Neural cell (in vitro differentiated cells): ENCODE measurements around the gene KDM3B. TPM values are rescaled to one million over a fixed set of nuclear protein-coding genes. Genes with fewer than 3 reads are reported as not detected.

Experiments
- H2AFZ ChIP-seq: fragments of 200-600, 300-800 bp; sonication (generic), shearing (Covaris generic); 2 replicates; pipeline ENCODE4 v1.6.0; 2014; ENCODE audit warnings: low read depth, mild to moderate bottlenecking, antibody characterized with exemption, low read length, moderate library complexity
- H3F3A ChIP-seq: fragments of 200-600 bp; shearing (Covaris generic); 2 replicates; pipeline ENCODE4 v1.6.1; 2016; ENCODE audit warnings: mild to moderate bottlenecking, moderate library complexity, mixed read lengths, antibody characterized with exemption, low read length; ENCODE audit not compliant: insufficient read depth, poor library complexity, severe bottlenecking
- H3K27ac ChIP-seq: fragments of 200-600, 300-800 bp; sonication (generic), shearing (Covaris generic); 2 replicates; pipeline ENCODE4 v1.5.1; 2014; ENCODE audit warnings: mild to moderate bottlenecking, low read length, moderate library complexity
- H3K27me3 ChIP-seq: fragments of 300-800, 200-600 bp; sonication (generic), shearing (Covaris generic); 2 replicates; pipeline ENCODE4 v1.6.0; 2014; ENCODE audit warnings: mild to moderate bottlenecking, low read depth, low read length, moderate library complexity; ENCODE audit not compliant: insufficient read depth
- H3K36me3 ChIP-seq: fragments of 300-800, 200-600 bp; sonication (generic), shearing (Covaris generic); 2 replicates; pipeline ENCODE4 v1.5.1; 2014; ENCODE audit warnings: mild to moderate bottlenecking, antibody characterized with exemption, low read length, moderate library complexity; ENCODE audit not compliant: insufficient read depth
- H3K4me2 ChIP-seq: fragments of 300-800, 200-600 bp; sonication (generic), shearing (Covaris generic); 2 replicates; pipeline ENCODE4 v1.6.0; 2014; ENCODE audit warnings: mild to moderate bottlenecking, low read length
- H3K4me3 ChIP-seq: fragments of 300-800, 200-600 bp; sonication (generic), shearing (Covaris generic); 2 replicates; pipeline ENCODE4 v1.5.1; 2014; ENCODE audit warnings: mild to moderate bottlenecking, low read length, moderate library complexity
- H3K79me2 ChIP-seq: fragments of 200-600 bp; shearing (Covaris generic); replicated peaks from 2 replicates; pipeline ENCODE4 v1.6.0; 2014; ENCODE audit warnings: mild to moderate bottlenecking, low read length, moderate library complexity; ENCODE audit not compliant: insufficient read depth
- H3K9ac ChIP-seq: fragments of 300-800, 200-600 bp; sonication (generic), shearing (Covaris generic); 2 replicates; pipeline ENCODE4 v1.6.1; 2016; ENCODE audit warnings: mild to moderate bottlenecking, low read length, mixed read lengths
- H3K9me2 ChIP-seq: fragments of 200-600 bp; shearing (Covaris generic); 2 replicates; pipeline ENCODE4 v1.6.1; 2016; ENCODE audit warnings: mild to moderate bottlenecking, low read length, mixed read lengths; ENCODE audit not compliant: insufficient read depth
- H3K9me3 ChIP-seq: fragments of 200-600, 300-800 bp; sonication (generic), shearing (Covaris generic); 2 replicates; pipeline ENCODE4 v1.6.1; 2016; ENCODE audit warnings: mild to moderate bottlenecking, mixed run types, low read length, moderate library complexity, mixed read lengths
- H4K20me1 ChIP-seq: fragments of 200-600 bp; shearing (Covaris generic); 2 replicates; pipeline ENCODE4 v1.6.1; 2016; ENCODE audit warnings: mild to moderate bottlenecking, mixed run types; ENCODE audit not compliant: insufficient read depth
- EP300 ChIP-seq: fragments of 450-650 bp; conservative IDR thresholded peaks from 2 replicates; pipeline ENCODE4 v1.6.1; 2014; ENCODE audit warnings: antibody characterized with exemption, mild to moderate bottlenecking, moderate library complexity; ENCODE audit not compliant: poor library complexity, severe bottlenecking
- EZH2 ChIP-seq: fragments of 200-600, 300-800 bp; shearing (Covaris generic), sonication (generic); IDR thresholded peaks from 2 replicates; pipeline ENCODE4 v1.6.1; 2014; ENCODE audit warnings: antibody characterized with exemption, low read length, borderline replicate concordance, mild to moderate bottlenecking; ENCODE audit not compliant: insufficient read depth, poor library complexity, severe bottlenecking
- MXI1 ChIP-seq: fragments of 450-650 bp; conservative IDR thresholded peaks from 2 replicates; pipeline ENCODE4 v1.6.1; 2014; ENCODE audit warnings: antibody characterized with exemption, mild to moderate bottlenecking; ENCODE audit not compliant: poor library complexity, severe bottlenecking
- POLR2AphosphoS5 ChIP-seq: IDR thresholded peaks from 2 replicates; pipeline ENCODE4 v1.6.1; 2012
- RAD21 ChIP-seq: fragments of 450-650 bp; conservative IDR thresholded peaks from 2 replicates; pipeline ENCODE4 v1.6.1; 2014; ENCODE audit warnings: antibody characterized with exemption, mild to moderate bottlenecking, moderate library complexity
- REST ChIP-seq: IDR thresholded peaks from 2 replicates; pipeline ENCODE4 v1.6.1; 2012; ENCODE audit warnings: borderline replicate concordance
- SMC3 ChIP-seq: fragments of 450-650 bp; conservative IDR thresholded peaks from 2 replicates; pipeline ENCODE4 v1.6.1; 2014; ENCODE audit warnings: antibody characterized with exemption, mild to moderate bottlenecking, moderate library complexity; ENCODE audit not compliant: poor library complexity
- TAF1 ChIP-seq: IDR thresholded peaks from 2 replicates; pipeline ENCODE4 v1.6.1; 2012; ENCODE audit warnings: low read depth
- polyA plus RNA-seq: library from polyadenylated mRNA; depleted of rRNA; stranded (reverse); fragments of >200 nt; gene quantifications from 2 replicates; pipeline ENCODE4 v1.2.3, GENCODE V29; 2014
- TF ChIP-seq, protein P1 (sequence below): fragments of 450-650 bp; IDR thresholded peaks from 2 replicates; pipeline ENCODE4 v1.5.1; 2014; ENCODE audit warnings: antibody characterized with exemption, mild to moderate bottlenecking, moderate library complexity; ENCODE audit not compliant: poor library complexity, severe bottlenecking

The KDM3B gene
- polyA plus RNA-seq, 1 donor from 2014 or later, result 58.7 TPM

DNA sequence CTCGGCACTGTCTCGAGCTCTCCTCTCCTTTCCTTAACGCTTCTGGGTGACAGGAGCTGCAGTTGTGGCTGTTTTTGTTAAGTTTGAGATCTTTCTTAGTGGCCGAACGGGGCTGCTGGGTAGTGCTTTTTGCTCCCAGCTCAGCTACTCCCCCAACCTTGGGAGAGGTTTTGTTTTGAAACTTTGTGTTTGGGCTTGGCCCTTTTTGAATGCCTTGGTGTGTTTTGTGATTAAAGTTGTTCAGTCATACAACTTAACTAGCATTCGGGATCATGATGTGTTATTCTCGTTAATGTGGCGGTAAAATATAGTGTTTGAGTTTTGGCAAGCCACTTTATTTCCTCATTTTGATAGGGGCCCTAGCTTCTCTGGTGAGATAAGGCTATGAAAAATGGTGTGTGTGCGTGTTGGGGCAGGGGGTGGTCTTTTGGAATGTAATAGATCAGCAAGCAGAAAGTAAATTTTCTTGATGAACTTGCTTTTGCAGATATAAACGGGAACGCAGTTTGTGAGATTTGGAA lies 1.1 kb downstream of the KDM3B start:
- peak; percentile 1 for TF ChIP-seq MXI1
- no peak for TF ChIP-seq POLR2AphosphoS5
- TF ChIP-seq EZH2, result no peak
- Histone ChIP-seq H3K4me2 (peak overlapping the region; percentile 96), H3K9me3 (no peaks in the 10 kb centered on the region), H3F3A (no peaks in the 10 kb centered on the region), H2AFZ (peak overlapping the region; percentile 85), H3K27ac (peak overlapping the region; percentile 79), H3K9ac (peak overlapping the region; percentile 92), H3K79me2 (peaks cover 54% of the 10 kb centered on the region), H3K36me3 (peaks cover 5% of the 10 kb centered on the region), H4K20me1 (no peaks in the 10 kb centered on the region), H3K27me3 (no peaks in the 10 kb centered on the region), H3K4me3 (peak overlapping the region; percentile 100), H3K9me2 (no peaks in the 10 kb centered on the region)

DNA sequence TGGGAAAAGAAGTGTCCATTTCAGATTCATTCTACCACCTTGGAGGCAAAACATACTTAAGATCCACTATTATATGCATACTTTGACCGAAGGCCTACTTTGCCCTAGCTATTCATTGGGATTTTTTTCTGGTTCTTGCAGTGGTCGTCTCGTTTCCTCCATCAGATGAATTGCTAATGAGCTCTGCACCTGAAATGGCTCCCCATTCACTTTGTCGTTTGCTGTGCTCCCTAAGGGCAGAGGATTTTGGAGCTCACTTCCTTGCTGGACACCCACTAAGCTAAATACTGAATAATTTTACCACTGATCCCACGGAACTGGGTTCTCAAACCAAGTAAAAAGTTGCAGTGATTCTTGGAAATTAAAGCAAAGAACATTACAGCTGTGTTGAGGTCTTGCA lies 1.9 kb downstream of the KDM3B start:
- H3K36me3 ChIP-seq, result peaks cover 5% of the 10 kb centered on the region
- H3K79me2 ChIP-seq, result peaks cover 59% of the 10 kb centered on the region
- TF ChIP-seq TAF1 (no peak), MXI1 (no peak), EP300 (no peak), RAD21 (no peak), POLR2AphosphoS5 (no peak), REST (no peak), SMC3 (no peak), EZH2 (no peak)
- TF ChIP-seq, protein P1, sequence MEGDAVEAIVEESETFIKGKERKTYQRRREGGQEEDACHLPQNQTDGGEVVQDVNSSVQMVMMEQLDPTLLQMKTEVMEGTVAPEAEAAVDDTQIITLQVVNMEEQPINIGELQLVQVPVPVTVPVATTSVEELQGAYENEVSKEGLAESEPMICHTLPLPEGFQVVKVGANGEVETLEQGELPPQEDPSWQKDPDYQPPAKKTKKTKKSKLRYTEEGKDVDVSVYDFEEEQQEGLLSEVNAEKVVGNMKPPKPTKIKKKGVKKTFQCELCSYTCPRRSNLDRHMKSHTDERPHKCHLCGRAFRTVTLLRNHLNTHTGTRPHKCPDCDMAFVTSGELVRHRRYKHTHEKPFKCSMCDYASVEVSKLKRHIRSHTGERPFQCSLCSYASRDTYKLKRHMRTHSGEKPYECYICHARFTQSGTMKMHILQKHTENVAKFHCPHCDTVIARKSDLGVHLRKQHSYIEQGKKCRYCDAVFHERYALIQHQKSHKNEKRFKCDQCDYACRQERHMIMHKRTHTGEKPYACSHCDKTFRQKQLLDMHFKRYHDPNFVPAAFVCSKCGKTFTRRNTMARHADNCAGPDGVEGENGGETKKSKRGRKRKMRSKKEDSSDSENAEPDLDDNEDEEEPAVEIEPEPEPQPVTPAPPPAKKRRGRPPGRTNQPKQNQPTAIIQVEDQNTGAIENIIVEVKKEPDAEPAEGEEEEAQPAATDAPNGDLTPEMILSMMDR, result no peak

More for the DNA sequence above, 1.9 kb downstream of the KDM3B start:
- peak overlapping the region; percentile 96 for H3K4me2 ChIP-seq
- peak overlapping the region; percentile 92 for H3K9ac ChIP-seq
- H3K27me3 ChIP-seq, result no peaks in the 10 kb centered on the region
- no peaks in the 10 kb centered on the region for H3K9me3 ChIP-seq
- H3K9me2 ChIP-seq, result no peaks in the 10 kb centered on the region
- H2AFZ ChIP-seq, result no peak overlapping the region
- peak overlapping the region; percentile 100 for H3K4me3 ChIP-seq
- peak overlapping the region; percentile 79 for H3K27ac ChIP-seq
- H3F3A ChIP-seq, result no peaks in the 10 kb centered on the region
- H4K20me1 ChIP-seq, result no peaks in the 10 kb centered on the region
